ENCODE data around the gene SPO11.

Gene SPO11, protein sequence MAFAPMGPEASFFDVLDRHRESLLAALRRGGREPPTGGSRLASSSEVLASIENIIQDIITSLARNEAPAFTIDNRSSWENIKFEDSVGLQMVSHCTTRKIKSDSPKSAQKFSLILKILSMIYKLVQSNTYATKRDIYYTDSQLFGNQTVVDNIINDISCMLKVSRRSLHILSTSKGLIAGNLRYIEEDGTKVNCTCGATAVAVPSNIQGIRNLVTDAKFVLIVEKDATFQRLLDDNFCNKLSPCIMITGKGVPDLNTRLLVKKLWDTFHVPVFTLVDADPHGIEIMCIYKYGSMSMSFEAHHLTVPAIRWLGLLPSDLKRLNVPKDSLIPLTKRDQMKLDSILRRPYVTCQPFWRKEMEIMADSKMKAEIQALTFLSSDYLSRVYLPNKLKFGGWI

DNA sequence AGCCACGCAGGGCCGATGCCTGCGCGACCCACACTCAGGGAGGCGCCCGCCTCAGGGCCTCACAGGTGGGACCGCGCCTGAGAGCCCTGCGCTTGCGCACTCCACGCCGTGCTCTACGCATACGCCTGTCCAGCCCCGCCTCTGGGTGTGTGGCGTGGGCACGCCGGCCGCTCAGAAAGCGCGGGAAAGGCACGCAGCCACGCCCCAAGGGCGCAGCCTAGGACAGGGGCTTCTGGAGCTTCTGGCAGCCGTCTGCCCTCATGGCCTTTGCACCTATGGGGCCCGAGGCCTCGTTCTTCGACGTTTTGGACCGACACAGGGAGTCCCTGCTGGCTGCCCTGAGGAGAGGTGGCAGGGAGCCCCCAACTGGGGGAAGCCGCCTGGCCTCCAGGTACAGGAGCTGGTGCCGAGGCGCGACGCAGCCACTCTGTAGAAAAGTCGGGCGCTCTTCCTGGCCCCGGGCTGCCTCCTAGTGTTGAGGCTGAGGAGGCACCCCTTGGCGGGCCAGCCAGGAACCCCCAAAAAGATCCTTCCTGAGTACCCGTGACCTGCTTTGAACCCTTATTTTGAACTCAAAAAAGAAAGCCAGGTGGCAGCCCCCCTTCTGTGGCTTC is at the start of gene SPO11:
Gene SPO11 (plus strand): TSS at position 196 of the 614 bp plus-strand sequence. CDS start 65 bp downstream, at position 261.
- TF ChIP-seq, protein P1, sequence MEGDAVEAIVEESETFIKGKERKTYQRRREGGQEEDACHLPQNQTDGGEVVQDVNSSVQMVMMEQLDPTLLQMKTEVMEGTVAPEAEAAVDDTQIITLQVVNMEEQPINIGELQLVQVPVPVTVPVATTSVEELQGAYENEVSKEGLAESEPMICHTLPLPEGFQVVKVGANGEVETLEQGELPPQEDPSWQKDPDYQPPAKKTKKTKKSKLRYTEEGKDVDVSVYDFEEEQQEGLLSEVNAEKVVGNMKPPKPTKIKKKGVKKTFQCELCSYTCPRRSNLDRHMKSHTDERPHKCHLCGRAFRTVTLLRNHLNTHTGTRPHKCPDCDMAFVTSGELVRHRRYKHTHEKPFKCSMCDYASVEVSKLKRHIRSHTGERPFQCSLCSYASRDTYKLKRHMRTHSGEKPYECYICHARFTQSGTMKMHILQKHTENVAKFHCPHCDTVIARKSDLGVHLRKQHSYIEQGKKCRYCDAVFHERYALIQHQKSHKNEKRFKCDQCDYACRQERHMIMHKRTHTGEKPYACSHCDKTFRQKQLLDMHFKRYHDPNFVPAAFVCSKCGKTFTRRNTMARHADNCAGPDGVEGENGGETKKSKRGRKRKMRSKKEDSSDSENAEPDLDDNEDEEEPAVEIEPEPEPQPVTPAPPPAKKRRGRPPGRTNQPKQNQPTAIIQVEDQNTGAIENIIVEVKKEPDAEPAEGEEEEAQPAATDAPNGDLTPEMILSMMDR (IDR thresholded peaks at IDR 0.05): no peak
- TF ChIP-seq ZFX (IDR thresholded peaks at IDR 0.05; ENCODE audit: borderline replicate concordance): no peak
- no peak within 1 kb of the TSS for H3K27ac ChIP-seq

DNA sequence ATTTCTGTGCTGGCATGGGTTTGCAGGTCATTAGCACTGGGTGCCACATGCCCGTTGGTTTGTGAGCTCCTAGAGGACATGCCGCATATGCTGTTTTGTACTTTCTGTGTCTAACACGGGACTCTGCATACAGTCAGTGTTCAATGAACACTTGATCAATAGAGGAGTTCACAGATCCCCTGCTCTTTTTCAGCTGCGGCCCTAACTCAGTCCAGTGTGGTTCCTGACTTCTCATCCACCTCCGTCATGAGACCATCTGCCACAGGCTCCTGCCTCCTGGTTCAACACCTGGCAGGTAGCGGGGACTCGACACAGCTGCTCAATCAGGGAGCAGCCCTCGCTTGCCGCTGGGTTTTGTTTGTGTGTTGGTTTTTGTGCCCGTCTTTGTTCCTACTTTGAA is 49.4 kb upstream of the SPO11 start:
- H3K27ac ChIP-seq: no peak overlapping the region
- TF ChIP-seq, protein P1 (IDR thresholded peaks at IDR 0.05): no peak
- no peak for TF ChIP-seq ZFX (IDR thresholded peaks at IDR 0.05; ENCODE audit: borderline replicate concordance)

DNA sequence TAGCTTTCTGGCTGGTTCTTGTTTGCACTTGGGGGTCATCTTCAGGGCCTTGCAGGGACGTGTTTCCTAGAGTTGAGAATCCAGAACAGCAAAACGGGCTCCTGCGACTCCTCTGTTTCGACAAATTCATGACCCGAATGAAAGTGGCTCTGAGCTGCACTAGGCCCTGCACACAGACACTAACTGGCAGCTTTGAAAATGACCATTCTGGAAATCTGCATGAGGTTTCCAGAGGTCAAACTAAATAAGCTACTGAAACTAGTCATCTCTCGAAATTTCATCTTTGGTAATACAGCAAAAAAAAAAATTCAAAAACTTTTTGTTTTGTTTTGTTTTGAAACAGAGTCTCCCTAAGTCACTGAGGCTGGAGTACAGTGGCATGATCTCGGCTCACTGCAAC is 47.7 kb upstream of the SPO11 start:
- no peak for TF ChIP-seq ZFX (IDR thresholded peaks at IDR 0.05; ENCODE audit: borderline replicate concordance)
- TF ChIP-seq, protein P1 (IDR thresholded peaks at IDR 0.05): no peak
- no peak overlapping the region for H3K27ac ChIP-seq

DNA sequence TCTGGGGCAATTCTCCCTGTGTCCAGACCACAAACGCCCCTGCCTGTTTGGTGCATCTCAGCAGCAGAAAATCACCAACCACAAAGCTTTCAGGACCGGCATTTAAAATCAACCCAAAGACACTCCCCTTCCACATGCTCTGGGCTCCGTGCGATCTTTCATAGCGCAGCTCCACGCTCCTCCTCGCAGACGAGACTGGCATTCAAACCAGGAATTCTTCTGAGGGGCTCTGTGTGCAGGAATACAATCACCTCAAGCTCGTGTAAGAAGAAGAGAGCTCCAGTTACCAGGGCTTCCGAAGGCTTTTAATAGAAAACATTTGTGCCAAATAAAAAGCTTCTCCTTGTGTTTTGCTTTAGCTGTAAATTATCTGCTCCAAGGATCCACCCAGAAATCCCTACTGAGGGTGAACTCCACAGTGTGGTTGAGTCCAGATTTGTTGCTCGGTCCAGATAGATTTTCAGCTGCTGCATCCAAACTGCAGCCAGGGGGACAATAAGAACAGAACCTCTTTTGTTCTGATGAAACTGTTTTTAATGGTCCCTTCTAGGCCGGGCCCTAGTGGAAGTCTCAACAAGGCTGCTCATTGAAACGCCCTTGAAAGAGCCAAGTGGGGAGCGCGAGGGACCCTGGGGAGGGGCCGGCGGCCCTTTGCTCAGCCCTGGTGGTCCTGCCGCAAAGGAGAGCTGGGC is 46.8 kb upstream of the SPO11 start:
- H3K27ac ChIP-seq: no peak overlapping the region
- TF ChIP-seq ZFX (IDR thresholded peaks at IDR 0.05; ENCODE audit: borderline replicate concordance): no peak
- TF ChIP-seq, protein P1 (IDR thresholded peaks at IDR 0.05): no peak

DNA sequence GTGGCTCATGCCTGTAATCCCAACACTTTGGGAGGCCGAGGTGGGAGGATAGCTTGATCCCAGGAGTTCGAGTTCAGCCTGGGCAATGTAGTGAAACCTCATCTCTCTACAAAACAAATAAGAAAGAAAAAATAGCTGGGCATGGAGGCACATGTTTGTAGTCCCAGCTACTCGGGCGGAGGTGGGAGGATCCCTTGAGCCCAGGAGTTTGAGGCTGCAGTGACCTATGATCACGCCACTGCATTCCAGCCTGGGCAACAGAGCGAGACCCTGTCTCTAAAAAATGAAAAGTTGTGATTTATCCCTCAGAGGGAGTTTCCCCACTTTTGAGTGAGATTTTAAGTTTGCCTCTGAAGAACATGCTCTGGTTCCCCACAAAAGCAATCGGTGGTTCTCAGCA is 45.7 kb upstream of the SPO11 start:
- no peak overlapping the region for H3K27ac ChIP-seq
- no peak for TF ChIP-seq ZFX (IDR thresholded peaks at IDR 0.05; ENCODE audit: borderline replicate concordance)
- TF ChIP-seq, protein P1 (IDR thresholded peaks at IDR 0.05): no peak

GRCh38 chr20:57287007-57287880 is 42.4 kb upstream of the SPO11 start:
- no peak overlapping the region for H3K27ac ChIP-seq
- TF ChIP-seq, protein P1 (IDR thresholded peaks at IDR 0.05): no peak
- TF ChIP-seq ZFX (IDR thresholded peaks at IDR 0.05; ENCODE audit: borderline replicate concordance): no peak

All from 22Rv1 (cell line).